Endodermal cell (in vitro differentiated cells): ENCODE results near the gene CAMK1. TPM values are rescaled to one million over a fixed set of nuclear protein-coding genes. Genes with fewer than 3 reads are reported as not detected.

Experiments used
- DNase-seq: peaks from one replicate; pipeline ENCODE4 v3.0.0-alpha.2; 2017
- H3K27ac ChIP-seq: 2 replicates; pipeline ENCODE4 v1.5.1; 2013; ENCODE audit warnings: mild to moderate bottlenecking, low read depth, low read length, moderate library complexity
- H3K27me3 ChIP-seq: 2 replicates; pipeline ENCODE4 v1.6.1; 2013; ENCODE audit warnings: mild to moderate bottlenecking, low read length, moderate library complexity; ENCODE audit not compliant: insufficient read depth, control insufficient read depth, poor library complexity, severe bottlenecking
- H3K36me3 ChIP-seq: 2 replicates; pipeline ENCODE4 v1.7.0; 2013; ENCODE audit warnings: mild to moderate bottlenecking, low read length, moderate library complexity; ENCODE audit not compliant: control insufficient read depth, insufficient read depth
- H3K4me1 ChIP-seq: one replicate; pipeline ENCODE4 v1.7.0; 2013; ENCODE audit warnings: low read length; ENCODE audit not compliant: control insufficient read depth, insufficient read depth
- H3K4me3 ChIP-seq: 2 replicates; pipeline ENCODE4 v1.5.1; 2013; ENCODE audit warnings: mild to moderate bottlenecking, low read length, moderate library complexity
- H3K9ac ChIP-seq: 2 replicates; pipeline ENCODE4 v1.6.1; 2013; ENCODE audit warnings: mild to moderate bottlenecking, low read length, moderate library complexity; ENCODE audit not compliant: poor library complexity, severe bottlenecking; ENCODE audit errors: extremely low read depth
- H3K9me3 ChIP-seq: 2 replicates; pipeline ENCODE4 v1.6.1; 2013; ENCODE audit warnings: mild to moderate bottlenecking, low read length, moderate library complexity; ENCODE audit not compliant: control insufficient read depth
- H3K27ac Mint-ChIP-seq: 2 replicates; pipeline ENCODE4 v1.8.0; 2020; ENCODE audit warnings: mixed read lengths
- H3K27me3 Mint-ChIP-seq: 2 replicates; pipeline ENCODE4 v1.8.0; 2021; ENCODE audit warnings: mild to moderate bottlenecking, mixed read lengths; ENCODE audit not compliant: insufficient read depth
- H3K36me3 Mint-ChIP-seq: 2 replicates; pipeline ENCODE4 v1.8.0; 2020; ENCODE audit warnings: low read depth, mixed read lengths
- H3K4me1 Mint-ChIP-seq: 2 replicates; pipeline ENCODE4 v1.8.0; 2020; ENCODE audit warnings: mixed read lengths
- H3K4me3 Mint-ChIP-seq: 2 replicates; pipeline ENCODE4 v1.8.0; 2020; ENCODE audit warnings: mild to moderate bottlenecking, moderate library complexity, mixed read lengths
- H3K9me3 Mint-ChIP-seq: 2 replicates; pipeline ENCODE4 v1.8.0; 2020; ENCODE audit warnings: mild to moderate bottlenecking, mixed read lengths
- CTCF ChIP-seq: fragments of 200-600 bp; sonication (generic); conservative IDR thresholded peaks from 2 replicates; pipeline ENCODE4 v1.5.0; 2021; ENCODE audit warnings: antibody characterized with exemption, mild to moderate bottlenecking
- WGBS, 2 experiments: methylation state at CpG; one replicate each; pipeline versions ENCODE4 v1.1.5 to v1.1.7; 2013; ENCODE audit warnings: missing lambda C conversion rate in 2 of 2, mixed read lengths in 1 of 2; ENCODE audit not compliant: insufficient coverage in 1 of 2, insufficient read length in 1 of 2; 5-methylcytosine and 5-hydroxymethylcytosine counted together
- total RNA-seq, 2 donors: library from RNA; stranded (reverse); fragmentation: NEBNext Ultra II Directional in 1 of 2; extraction: Animal tissue kit (Norgen Biotek cat#: 25700) in 1 of 2; gene quantifications; 2 replicates in 1 of 2; 3 replicates in 1 of 2; pipeline ENCODE4 v1.2.1, GENCODE V29; 2021

CAMK1 gene
- total RNA-seq, 2 donors from 2014 or later = 10.1 to 13.3 TPM

GRCh38 chr3:9749296-9749644, 20.5 kb downstream of the CAMK1 start:
- Mint-ChIP-seq H3K4me1 (peaks cover 12% of the 10 kb centered on the region), H3K9me3 (no peaks in the 10 kb centered on the region), H3K4me3 (peak overlapping the region; percentile 84), H3K36me3 (peaks cover 70% of the 10 kb centered on the region), H3K27me3 (no peaks in the 10 kb centered on the region), H3K27ac (peak overlapping the region; percentile 97)
- Histone ChIP-seq H3K27ac (peak overlapping the region; percentile 97), H3K9me3 (no peaks in the 10 kb centered on the region), H3K4me1 (peaks cover 5% of the 10 kb centered on the region), H3K27me3 (no peaks in the 10 kb centered on the region), H3K4me3 (peak overlapping the region; percentile 97), H3K36me3 (peaks cover 59% of the 10 kb centered on the region), H3K9ac (peak overlapping the region; percentile 69)
- DNase-seq = no peak
- 12 to 16% methylated on average over 11 to 19 of the region's 19 CpGs for WGBS, 2 experiments
- TF ChIP-seq CTCF = no peak

- no peak for DNase-seq
- H3K36me3 Mint-ChIP-seq = peaks cover 73% of the 10 kb centered on the region
- no peaks in the 10 kb centered on the region for H3K9me3 Mint-ChIP-seq
- Histone ChIP-seq H3K4me1 (peaks cover 5% of the 10 kb centered on the region), H3K9me3 (no peaks in the 10 kb centered on the region), H3K9ac (no peak overlapping the region), H3K36me3 (peaks cover 71% of the 10 kb centered on the region), H3K27ac (no peak overlapping the region), H3K4me3 (no peak overlapping the region), H3K27me3 (no peaks in the 10 kb centered on the region)
- H3K4me3 Mint-ChIP-seq = no peak overlapping the region
- H3K27me3 Mint-ChIP-seq = no peaks in the 10 kb centered on the region
- no peak overlapping the region for H3K27ac Mint-ChIP-seq
- peaks cover 12% of the 10 kb centered on the region for H3K4me1 Mint-ChIP-seq
- TF ChIP-seq CTCF = no peak
- WGBS, 2 experiments = 91 to 95% methylated on average over 1 to 2 of the region's 2 CpGs
These were observed 21.7 kb downstream of the CAMK1 start for GRCh38 chr3:9748031-9748430.

GRCh38 chr3:9747267-9747666, 22.5 kb downstream of the CAMK1 start:
- Mint-ChIP-seq H3K4me3 (no peak overlapping the region), H3K4me1 (peaks cover 12% of the 10 kb centered on the region), H3K36me3 (peaks cover 75% of the 10 kb centered on the region), H3K27ac (no peak overlapping the region), H3K9me3 (no peaks in the 10 kb centered on the region), H3K27me3 (no peaks in the 10 kb centered on the region)
- H3K36me3 ChIP-seq = peaks cover 76% of the 10 kb centered on the region
- 94% methylated on average over 3 to 8 of the region's 8 CpGs for whole genome bisulfite sequencing, 2 experiments
- TF ChIP-seq CTCF = no peak
- H3K4me3 ChIP-seq = no peak overlapping the region
- no peak overlapping the region for H3K9ac ChIP-seq
- peaks cover 5% of the 10 kb centered on the region for H3K4me1 ChIP-seq
- H3K27ac ChIP-seq = no peak overlapping the region
- no peaks in the 10 kb centered on the region for H3K27me3 ChIP-seq
- H3K9me3 ChIP-seq = no peaks in the 10 kb centered on the region
- DNase-seq = no peak
